ENCODE data around the gene SCT. TPM values are rescaled to one million over a fixed set of nuclear protein-coding genes. Genes with fewer than 3 reads are reported as not detected.
A peak's percentile ranks its signal among the peaks of the same experiment; 100 is the strongest.

Gene SCT
- total and polyA plus RNA-seq, 2 experiments from 2014 or later = 2.6 TPM; not detected in 1

DNA sequence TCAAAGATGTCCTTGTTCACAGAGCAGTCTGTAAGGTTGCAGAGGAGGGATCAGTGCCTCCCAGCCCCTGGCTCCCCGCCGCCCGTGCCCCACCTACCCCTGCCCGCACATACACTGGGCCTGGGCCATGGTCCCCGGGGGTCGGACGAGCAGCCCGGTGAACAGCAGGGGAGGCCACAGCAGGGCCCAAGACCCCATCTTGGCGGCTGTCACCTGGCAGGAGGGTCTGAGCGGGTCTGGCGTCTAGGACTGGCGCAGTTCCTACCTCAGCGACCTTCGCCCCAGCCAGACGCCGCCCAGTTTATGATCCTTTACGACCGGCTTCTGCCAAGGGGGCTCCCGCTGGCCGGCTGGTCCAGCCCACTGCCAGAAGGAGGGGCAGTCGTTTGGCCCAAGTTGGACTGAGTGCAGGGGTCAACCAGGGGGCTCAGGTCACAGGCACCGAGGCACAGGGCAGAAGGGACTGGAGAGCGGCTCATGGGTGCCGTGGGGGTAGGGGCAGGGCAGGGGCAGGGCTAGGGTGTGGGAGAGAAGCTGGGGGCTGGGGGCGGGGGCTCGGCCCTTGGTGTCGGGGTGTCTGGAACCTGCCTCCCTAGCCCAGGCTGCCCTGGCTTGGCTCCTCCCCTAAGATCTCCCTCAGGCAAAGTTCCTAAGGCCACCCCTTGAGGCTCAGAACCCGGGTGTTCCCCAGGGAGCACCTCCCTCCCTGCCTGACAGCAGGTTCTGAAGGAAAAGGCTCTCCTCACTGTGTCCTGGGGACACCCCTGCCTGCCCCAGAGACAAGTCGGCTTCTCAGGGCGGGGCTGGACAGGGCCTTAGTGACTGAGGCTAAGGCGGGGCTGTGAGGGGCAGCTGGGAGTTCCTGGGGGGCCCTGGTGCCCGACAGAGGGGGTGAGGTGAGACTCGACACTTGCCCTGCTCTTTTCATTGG, 2.0 kb downstream of the SCT start, which contains the start of gene CDHR5:
CDHR5 (minus strand) TSS at position 251 of the 931 bp plus-strand sequence; CDS start at position 198, 53 bp downstream.
- Histone ChIP-seq H3K79me2 (replicated peaks; ENCODE audit: insufficient read depth) (no peaks in the 10 kb centered on the region), H4K20me1 (replicated peaks; ENCODE audit: insufficient read depth) (no peaks in the 10 kb centered on the region), H3K4me2 (no peak within 1 kb of the TSS), H3K27ac (ENCODE audit: low read depth) (no peak within 1 kb of the TSS), H3F3A (replicated peaks; ENCODE audit: low read depth) (0 out of 2 replicates have a peak, but pooled peaks cover 9% of the 10 kb centered on the region), H3K4me1 (ENCODE audit: insufficient read depth) (peaks cover 4% of the 10 kb centered on the region; the same call in 1 of the 2 replicates), H3K9me2 (ENCODE audit: insufficient read depth) (no peaks in the 10 kb centered on the region), H3K27me3 (ENCODE audit: insufficient read depth) (peaks cover 24% of the 10 kb centered on the region), H3K36me3 (ENCODE audit: insufficient read depth) (no peaks in the 10 kb centered on the region), H3K4me3 (no peak within 1 kb of the TSS), H2AFZ (no peak within 1 kb of the TSS)
- Mint-ChIP-seq H3K4me1 (peaks cover 21% of the 10 kb centered on the region), H3K9me3 (peaks cover 15% of the 10 kb centered on the region), H3K4me3 (no peak within 1 kb of the TSS), H3K27ac (no peak within 1 kb of the TSS), H3K36me3 (ENCODE audit: low read depth) (peaks cover 3% of the 10 kb centered on the region; the same call in 1 of the 3 replicates), H3K27me3 (ENCODE audit: insufficient read depth, low read depth, poor library complexity) (peaks cover 32% of the 10 kb centered on the region)
- ATAC-seq (peak; percentile 7), DNase-seq (ENCODE audit: low spot score) (no peak)
- TF ChIP-seq NANOG (IDR thresholded peaks at IDR 0.05; ENCODE audit: borderline replicate concordance) (no peak), STAT1 (IDR thresholded peaks at IDR 0.05; ENCODE audit: unreplicated experiment) (no peak), CREB1 (CRISPR knock-in tag; IDR thresholded peaks at IDR 0.05; ENCODE audit: low read depth) (no peak), REST (IDR thresholded peaks at IDR 0.05; ENCODE audit: unreplicated experiment) (no peak), ETS1 (IDR thresholded peaks at IDR 0.05) (no peak), ZNF114 (CRISPR knock-in tag; IDR thresholded peaks at IDR 0.05) (no peak)
- TF ChIP-seq, protein P1, sequence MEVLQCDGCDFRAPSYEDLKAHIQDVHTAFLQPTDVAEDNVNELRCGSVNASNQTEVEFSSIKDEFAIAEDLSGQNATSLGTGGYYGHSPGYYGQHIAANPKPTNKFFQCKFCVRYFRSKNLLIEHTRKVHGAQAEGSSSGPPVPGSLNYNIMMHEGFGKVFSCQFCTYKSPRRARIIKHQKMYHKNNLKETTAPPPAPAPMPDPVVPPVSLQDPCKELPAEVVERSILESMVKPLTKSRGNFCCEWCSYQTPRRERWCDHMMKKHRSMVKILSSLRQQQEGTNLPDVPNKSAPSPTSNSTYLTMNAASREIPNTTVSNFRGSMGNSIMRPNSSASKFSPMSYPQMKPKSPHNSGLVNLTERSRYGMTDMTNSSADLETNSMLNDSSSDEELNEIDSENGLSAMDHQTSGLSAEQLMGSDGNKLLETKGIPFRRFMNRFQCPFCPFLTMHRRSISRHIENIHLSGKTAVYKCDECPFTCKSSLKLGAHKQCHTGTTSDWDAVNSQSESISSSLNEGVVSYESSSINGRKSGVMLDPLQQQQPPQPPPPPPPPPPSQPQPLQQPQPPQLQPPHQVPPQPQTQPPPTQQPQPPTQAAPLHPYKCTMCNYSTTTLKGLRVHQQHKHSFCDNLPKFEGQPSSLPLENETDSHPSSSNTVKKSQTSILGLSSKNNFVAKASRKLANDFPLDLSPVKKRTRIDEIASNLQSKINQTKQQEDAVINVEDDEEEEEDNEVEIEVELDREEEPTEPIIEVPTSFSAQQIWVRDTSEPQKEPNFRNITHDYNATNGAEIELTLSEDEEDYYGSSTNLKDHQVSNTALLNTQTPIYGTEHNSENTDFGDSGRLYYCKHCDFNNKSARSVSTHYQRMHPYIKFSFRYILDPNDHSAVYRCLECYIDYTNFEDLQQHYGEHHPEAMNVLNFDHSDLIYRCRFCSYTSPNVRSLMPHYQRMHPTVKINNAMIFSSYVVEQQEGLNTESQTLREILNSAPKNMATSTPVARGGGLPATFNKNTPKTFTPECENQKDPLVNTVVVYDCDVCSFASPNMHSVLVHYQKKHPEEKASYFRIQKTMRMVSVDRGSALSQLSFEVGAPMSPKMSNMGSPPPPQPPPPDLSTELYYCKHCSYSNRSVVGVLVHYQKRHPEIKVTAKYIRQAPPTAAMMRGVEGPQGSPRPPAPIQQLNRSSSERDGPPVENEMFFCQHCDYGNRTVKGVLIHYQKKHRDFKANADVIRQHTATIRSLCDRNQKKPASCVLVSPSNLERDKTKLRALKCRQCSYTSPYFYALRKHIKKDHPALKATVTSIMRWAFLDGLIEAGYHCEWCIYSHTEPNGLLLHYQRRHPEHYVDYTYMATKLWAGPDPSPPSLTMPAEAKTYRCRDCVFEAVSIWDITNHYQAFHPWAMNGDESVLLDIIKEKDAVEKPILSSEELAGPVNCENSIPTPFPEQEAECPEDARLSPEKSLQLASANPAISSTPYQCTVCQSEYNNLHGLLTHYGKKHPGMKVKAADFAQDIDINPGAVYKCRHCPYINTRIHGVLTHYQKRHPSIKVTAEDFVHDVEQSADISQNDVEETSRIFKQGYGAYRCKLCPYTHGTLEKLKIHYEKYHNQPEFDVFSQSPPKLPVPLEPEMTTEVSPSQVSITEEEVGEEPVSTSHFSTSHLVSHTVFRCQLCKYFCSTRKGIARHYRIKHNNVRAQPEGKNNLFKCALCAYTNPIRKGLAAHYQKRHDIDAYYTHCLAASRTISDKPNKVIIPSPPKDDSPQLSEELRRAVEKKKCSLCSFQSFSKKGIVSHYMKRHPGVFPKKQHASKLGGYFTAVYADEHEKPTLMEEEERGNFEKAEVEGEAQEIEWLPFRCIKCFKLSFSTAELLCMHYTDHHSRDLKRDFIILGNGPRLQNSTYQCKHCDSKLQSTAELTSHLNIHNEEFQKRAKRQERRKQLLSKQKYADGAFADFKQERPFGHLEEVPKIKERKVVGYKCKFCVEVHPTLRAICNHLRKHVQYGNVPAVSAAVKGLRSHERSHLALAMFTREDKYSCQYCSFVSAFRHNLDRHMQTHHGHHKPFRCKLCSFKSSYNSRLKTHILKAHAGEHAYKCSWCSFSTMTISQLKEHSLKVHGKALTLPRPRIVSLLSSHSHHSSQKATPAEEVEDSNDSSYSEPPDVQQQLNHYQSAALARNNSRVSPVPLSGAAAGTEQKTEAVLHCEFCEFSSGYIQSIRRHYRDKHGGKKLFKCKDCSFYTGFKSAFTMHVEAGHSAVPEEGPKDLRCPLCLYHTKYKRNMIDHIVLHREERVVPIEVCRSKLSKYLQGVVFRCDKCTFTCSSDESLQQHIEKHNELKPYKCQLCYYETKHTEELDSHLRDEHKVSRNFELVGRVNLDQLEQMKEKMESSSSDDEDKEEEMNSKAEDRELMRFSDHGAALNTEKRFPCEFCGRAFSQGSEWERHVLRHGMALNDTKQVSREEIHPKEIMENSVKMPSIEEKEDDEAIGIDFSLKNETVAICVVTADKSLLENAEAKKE (CRISPR knock-in tag; IDR thresholded peaks at IDR 0.05) = no peak
- TF ChIP-seq, protein P2, sequence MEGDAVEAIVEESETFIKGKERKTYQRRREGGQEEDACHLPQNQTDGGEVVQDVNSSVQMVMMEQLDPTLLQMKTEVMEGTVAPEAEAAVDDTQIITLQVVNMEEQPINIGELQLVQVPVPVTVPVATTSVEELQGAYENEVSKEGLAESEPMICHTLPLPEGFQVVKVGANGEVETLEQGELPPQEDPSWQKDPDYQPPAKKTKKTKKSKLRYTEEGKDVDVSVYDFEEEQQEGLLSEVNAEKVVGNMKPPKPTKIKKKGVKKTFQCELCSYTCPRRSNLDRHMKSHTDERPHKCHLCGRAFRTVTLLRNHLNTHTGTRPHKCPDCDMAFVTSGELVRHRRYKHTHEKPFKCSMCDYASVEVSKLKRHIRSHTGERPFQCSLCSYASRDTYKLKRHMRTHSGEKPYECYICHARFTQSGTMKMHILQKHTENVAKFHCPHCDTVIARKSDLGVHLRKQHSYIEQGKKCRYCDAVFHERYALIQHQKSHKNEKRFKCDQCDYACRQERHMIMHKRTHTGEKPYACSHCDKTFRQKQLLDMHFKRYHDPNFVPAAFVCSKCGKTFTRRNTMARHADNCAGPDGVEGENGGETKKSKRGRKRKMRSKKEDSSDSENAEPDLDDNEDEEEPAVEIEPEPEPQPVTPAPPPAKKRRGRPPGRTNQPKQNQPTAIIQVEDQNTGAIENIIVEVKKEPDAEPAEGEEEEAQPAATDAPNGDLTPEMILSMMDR (conservative IDR thresholded peaks at IDR 0.05; ENCODE audit: low read depth in 2 of 2) = no peak

Data from GM23338 (cell line).